Erythroblast (primary cell): ENCODE measurements around the gene ACAD8.

ENCODE experiments used
- GATA1 ChIP-seq: IDR thresholded peaks from 2 replicates; pipeline ENCODE4 v1.6.1; 2011; ENCODE audit warnings: low read depth, mild to moderate bottlenecking, control low read depth, low read length, moderate library complexity
- POLR2A ChIP-seq: IDR thresholded peaks from 2 replicates; pipeline ENCODE4 v1.6.1; 2011; ENCODE audit warnings: mild to moderate bottlenecking, low read length

GRCh38 chr11:134313379-134313778 lies 60.0 kb downstream of the ACAD8 start:
- TF ChIP-seq POLR2A, result no peak
- TF ChIP-seq GATA1, result no peak
